Lung (tissue), 12 donors: ENCODE data around the gene NYNRIN. TPM values are rescaled to one million over a fixed set of nuclear protein-coding genes. Genes with fewer than 3 reads are reported as not detected.

ENCODE experiments used
- ATAC-seq: fragments of 200-7000 bp; cut with Tn5 transposase; one replicate; pipeline ENCODE4 v1.9.1; 2020; ENCODE audit warnings: moderate number of reproducible peaks; ENCODE audit not compliant: insufficient read depth, low FRiP score
- DNase-seq, 3 donors: peaks; one replicate each; pipeline ENCODE4 v3.0.0-alpha.2; 2013 to 2017
- H3K27ac ChIP-seq, 2 donors: one replicate each; pipeline ENCODE4 v1.5.1; 2013; ENCODE audit warnings: mild to moderate bottlenecking in 2 of 2, moderate library complexity in 2 of 2, control low read depth in 1 of 2, inconsistent platforms in 1 of 2, low read depth in 1 of 2, low read length in 1 of 2
- H3K27me3 ChIP-seq, 3 donors: one replicate each; pipeline ENCODE4 v1.5.1; 2013; ENCODE audit warnings: low read length in 2 of 3; ENCODE audit not compliant: control insufficient read depth in 3 of 3, insufficient read depth in 3 of 3
- H3K36me3 ChIP-seq, 4 donors: one replicate each; pipeline ENCODE4 v1.5.1; 2013; ENCODE audit warnings: low read length in 4 of 4, mild to moderate bottlenecking in 1 of 4, moderate library complexity in 1 of 4; ENCODE audit not compliant: control insufficient read depth in 4 of 4, insufficient read depth in 4 of 4
- H3K4me1 ChIP-seq, 5 donors: one replicate each; pipeline ENCODE4 v1.5.1; 2013; ENCODE audit warnings: low read length in 5 of 5, mild to moderate bottlenecking in 2 of 5, moderate library complexity in 1 of 5; ENCODE audit not compliant: control insufficient read depth in 5 of 5, insufficient read depth in 5 of 5
- H3K4me3 ChIP-seq: one replicate; pipeline ENCODE4 v1.5.1; 2013; ENCODE audit warnings: mild to moderate bottlenecking, control low read depth, moderate library complexity
- H3K9ac ChIP-seq, 2 donors: one replicate each; pipeline ENCODE4 v1.5.1; 2013; ENCODE audit warnings: low read length in 2 of 2, control low read depth in 1 of 2; ENCODE audit not compliant: insufficient read depth in 1 of 2
- H3K9me3 ChIP-seq, 4 donors: one replicate each; pipeline ENCODE4 v1.5.1; 2013; ENCODE audit warnings: low read length in 3 of 4, mild to moderate bottlenecking in 1 of 4, moderate library complexity in 1 of 4; ENCODE audit not compliant: control insufficient read depth in 4 of 4, insufficient read depth in 3 of 4
- WGBS, 2 donors: extraction: QIAGEN DNeasy Blood & Tissue Kit; methylation state at CpG; one replicate each; pipeline ENCODE4 v1.1.7; 2013; 5-methylcytosine and 5-hydroxymethylcytosine counted together
- polyA plus RNA-seq, 2 donors: library from polyadenylated mRNA; stranded (reverse); fragments of 200-250 nt; gene quantifications; one replicate each; pipeline ENCODE4 v1.2.1, GENCODE V29; 2013
- total RNA-seq, 2 donors: library from RNA; depleted of rRNA in 1 of 2; stranded (reverse); fragments of >200 nt in 1 of 2; gene quantifications; one replicate each; pipeline ENCODE4 v1.2.1, GENCODE V29; 2014 to 2021
- TF ChIP-seq, protein P1 (sequence below): IDR thresholded peaks from 2 replicates; pipeline ENCODE4 v1.5.1; 2012; ENCODE audit warnings: mild to moderate bottlenecking; ENCODE audit errors: control extremely low read depth, extremely low read depth
- donor health status: control.
- donor health status: control.
- donor health status: Bipolar disorder and iron deficiency.
- donor health status: healthy.
- donor health status: DM: yes; HTN: yes; CAD: no.

The NYNRIN gene
- total and polyA plus RNA-seq, 4 donors, result 2.9 to 49.8 (median 10.2) TPM

DNA sequence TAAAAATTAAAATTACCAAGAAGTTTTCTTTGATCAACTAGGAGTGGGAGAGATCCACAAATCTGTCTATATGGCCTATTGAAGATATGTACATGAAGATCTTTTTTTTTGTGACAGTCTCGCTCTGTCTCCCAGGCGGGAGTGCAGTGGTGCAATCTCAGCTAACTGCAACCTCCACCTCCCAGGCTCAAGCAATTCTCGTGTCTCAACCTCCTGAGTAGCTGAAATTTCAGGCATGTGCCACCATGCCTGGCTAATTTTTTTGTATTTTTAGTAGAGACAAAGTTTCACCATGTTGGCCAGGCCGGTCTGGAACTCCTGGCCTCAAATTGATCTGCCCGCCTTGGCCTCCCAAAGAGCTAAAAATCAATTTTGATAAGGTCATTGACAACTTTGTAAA lies 35.4 kb upstream of the NYNRIN start:
- H3K4me1 ChIP-seq, result peaks cover 0 to 20% (median 9%) of the 10 kb centered on the region in 5 donors
- 92 to 93% methylated on average over 5 of the region's 5 CpGs for WGBS, 2 donors
- no peak overlapping the region for H3K9ac ChIP-seq
- H3K9me3 ChIP-seq, result no peaks in the 10 kb centered on the region
- no peak overlapping the region for H3K4me3 ChIP-seq
- TF ChIP-seq, protein P1, sequence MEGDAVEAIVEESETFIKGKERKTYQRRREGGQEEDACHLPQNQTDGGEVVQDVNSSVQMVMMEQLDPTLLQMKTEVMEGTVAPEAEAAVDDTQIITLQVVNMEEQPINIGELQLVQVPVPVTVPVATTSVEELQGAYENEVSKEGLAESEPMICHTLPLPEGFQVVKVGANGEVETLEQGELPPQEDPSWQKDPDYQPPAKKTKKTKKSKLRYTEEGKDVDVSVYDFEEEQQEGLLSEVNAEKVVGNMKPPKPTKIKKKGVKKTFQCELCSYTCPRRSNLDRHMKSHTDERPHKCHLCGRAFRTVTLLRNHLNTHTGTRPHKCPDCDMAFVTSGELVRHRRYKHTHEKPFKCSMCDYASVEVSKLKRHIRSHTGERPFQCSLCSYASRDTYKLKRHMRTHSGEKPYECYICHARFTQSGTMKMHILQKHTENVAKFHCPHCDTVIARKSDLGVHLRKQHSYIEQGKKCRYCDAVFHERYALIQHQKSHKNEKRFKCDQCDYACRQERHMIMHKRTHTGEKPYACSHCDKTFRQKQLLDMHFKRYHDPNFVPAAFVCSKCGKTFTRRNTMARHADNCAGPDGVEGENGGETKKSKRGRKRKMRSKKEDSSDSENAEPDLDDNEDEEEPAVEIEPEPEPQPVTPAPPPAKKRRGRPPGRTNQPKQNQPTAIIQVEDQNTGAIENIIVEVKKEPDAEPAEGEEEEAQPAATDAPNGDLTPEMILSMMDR, result no peak
- H3K27ac ChIP-seq, result no peak overlapping the region
- no peaks in the 10 kb centered on the region for H3K36me3 ChIP-seq
- DNase-seq (no peak), ATAC-seq (no peak)
- no peaks in the 10 kb centered on the region for H3K27me3 ChIP-seq

DNA sequence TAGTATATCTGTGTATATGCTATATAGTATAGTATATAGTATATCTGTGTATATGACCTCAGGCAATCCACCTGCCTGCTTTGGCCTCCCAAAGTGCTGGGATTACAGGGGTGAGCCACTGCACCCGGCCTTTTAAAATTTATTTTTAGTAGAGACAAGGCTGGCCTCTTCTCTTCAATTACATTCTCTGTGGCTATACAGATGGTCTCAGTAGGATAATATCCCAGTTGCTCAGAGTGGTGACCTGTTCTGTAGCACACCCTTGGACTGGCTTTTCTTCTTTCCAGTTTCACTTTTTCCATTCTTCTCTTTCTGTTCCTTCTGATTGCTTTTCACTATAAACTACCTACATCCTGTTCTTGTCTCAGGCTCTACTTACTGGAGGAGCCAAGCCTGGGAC lies 34.0 kb upstream of the NYNRIN start:
- no peak overlapping the region for H3K9ac ChIP-seq
- peaks cover 0 to 27% (median 9%) of the 10 kb centered on the region in 5 donors for H3K4me1 ChIP-seq
- no peaks in the 10 kb centered on the region for H3K9me3 ChIP-seq
- H3K4me3 ChIP-seq, result no peak overlapping the region
- no peak overlapping the region for H3K27ac ChIP-seq
- no peaks in the 10 kb centered on the region for H3K36me3 ChIP-seq
- DNase-seq (no peak), ATAC-seq (no peak)
- H3K27me3 ChIP-seq, result no peaks in the 10 kb centered on the region
- WGBS, 2 donors, result 54 to 70% methylated on average over 1 of the region's 1 CpG
- TF ChIP-seq, protein P1, result no peak

DNA sequence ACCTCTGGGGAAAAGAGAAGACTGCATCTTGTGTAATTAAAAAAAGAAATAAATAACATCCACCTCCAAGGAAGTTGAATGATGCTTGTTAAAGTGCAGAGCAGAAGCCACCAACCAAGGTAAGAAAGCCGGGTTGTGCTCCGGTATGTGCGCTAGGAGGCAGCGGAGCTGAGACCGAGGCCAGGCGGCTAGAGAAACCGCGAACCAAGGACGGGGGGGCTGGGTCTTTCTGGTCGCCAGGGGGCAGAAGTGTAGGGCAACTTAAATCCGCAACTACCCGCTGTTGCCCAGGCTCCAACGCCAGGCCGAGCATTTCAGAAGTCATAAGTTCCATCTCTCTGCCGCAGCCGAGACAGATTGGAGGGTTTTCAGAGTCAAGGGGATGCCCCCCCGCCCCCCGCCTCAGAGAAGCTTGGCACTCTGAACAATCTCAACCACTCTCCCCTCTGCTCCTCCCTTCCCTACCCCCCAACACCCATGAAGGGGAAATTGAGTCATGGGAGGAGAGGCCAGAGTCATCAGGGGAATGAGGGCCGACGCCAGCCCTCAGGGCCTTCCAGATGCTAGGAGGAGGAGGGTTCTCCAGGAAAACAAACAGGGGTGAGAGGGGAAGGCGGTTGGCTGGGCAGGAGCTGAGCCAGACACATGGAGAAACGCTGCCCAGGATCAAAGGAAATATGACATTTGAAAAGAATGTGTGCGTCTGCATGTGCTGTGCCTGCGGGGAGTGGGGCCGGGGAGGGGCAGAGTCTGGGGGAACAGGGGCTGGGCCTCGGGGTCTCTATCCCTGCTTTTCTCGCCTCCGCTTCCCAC lies 33.0 kb upstream of the NYNRIN start:
- H3K36me3 ChIP-seq, result no peaks in the 10 kb centered on the region
- peak overlapping the region; percentile 71 to 78 for H3K27ac ChIP-seq
- 5 to 10% methylated on average over 28 of the region's 28 CpGs for WGBS, 2 donors
- peak; percentile 93 to 96 (median 93) for DNase-seq
- peak; percentile 37 for ATAC-seq
- peak overlapping the region in 1 of 2 donors; percentile 66 for H3K9ac ChIP-seq
- peaks cover 0 to 35% (median 12%) of the 10 kb centered on the region in 5 donors for H3K4me1 ChIP-seq
- TF ChIP-seq, protein P1, result peak; percentile 73
- H3K27me3 ChIP-seq, result no peaks in the 10 kb centered on the region
- no peaks in the 10 kb centered on the region for H3K9me3 ChIP-seq
- peak overlapping the region; percentile 37 for H3K4me3 ChIP-seq
